ENCODE data around the gene TNS1.

The TNS1 gene

GRCh38 chr2:217993138-217993537 is 9.7 kb downstream of the TNS1 start:
- Histone ChIP-seq H3K4me1 (ENCODE audit: insufficient read depth, low read length, poor library complexity, severe bottlenecking) (no peaks in the 10 kb centered on the region), H4K20me1 (ENCODE audit: insufficient read depth, low read length, poor library complexity, severe bottlenecking) (no peaks in the 10 kb centered on the region), H3K4me2 (ENCODE audit: low read depth, low read length, poor library complexity, severe bottlenecking) (no peak overlapping the region), H3K4me3 (ENCODE audit: low read length, poor library complexity, severe bottlenecking) (no peak overlapping the region), H3K9ac (ENCODE audit: low read depth, low read length, poor library complexity, severe bottlenecking) (no peak overlapping the region), H3K36me3 (ENCODE audit: insufficient read depth, low read length) (no peaks in the 10 kb centered on the region), H3K9me3 (ENCODE audit: insufficient read depth, low read depth, low read length) (no peaks in the 10 kb centered on the region), H3K9me2 (replicated peaks; ENCODE audit: low read depth, low read length) (no peaks in the 10 kb centered on the region), H2AFZ (ENCODE audit: low read length) (no peak overlapping the region), H3F3A (ENCODE audit: low read depth) (no peaks in the 10 kb centered on the region), H3K27me3 (ENCODE audit: insufficient read depth, low read length, poor library complexity, severe bottlenecking) (no peaks in the 10 kb centered on the region), H3K79me2 (ENCODE audit: insufficient read depth, low read length) (no peaks in the 10 kb centered on the region)
- no peak for TF ChIP-seq EZH2phosphoT487 (IDR thresholded peaks at IDR 0.05; ENCODE audit: borderline replicate concordance)
- no peak for TF ChIP-seq CTCF (conservative IDR thresholded peaks at IDR 0.05; ENCODE audit: low read length)

- H2AFZ ChIP-seq (ENCODE audit: low read length): no peak overlapping the region
- TF ChIP-seq EZH2phosphoT487 (IDR thresholded peaks at IDR 0.05; ENCODE audit: borderline replicate concordance) (no peak), CTCF (conservative IDR thresholded peaks at IDR 0.05; ENCODE audit: low read length) (no peak)
- H3K9ac ChIP-seq (ENCODE audit: low read depth, low read length, poor library complexity, severe bottlenecking): no peak overlapping the region
- H3K4me2 ChIP-seq (ENCODE audit: low read depth, low read length, poor library complexity, severe bottlenecking): no peak overlapping the region
- no peaks in the 10 kb centered on the region for H3K4me1 ChIP-seq (ENCODE audit: insufficient read depth, low read length, poor library complexity, severe bottlenecking)
- no peaks in the 10 kb centered on the region for H3F3A ChIP-seq (ENCODE audit: low read depth)
- no peaks in the 10 kb centered on the region for H3K79me2 ChIP-seq (ENCODE audit: insufficient read depth, low read length)
- H3K27me3 ChIP-seq (ENCODE audit: insufficient read depth, low read length, poor library complexity, severe bottlenecking): no peaks in the 10 kb centered on the region
- H3K36me3 ChIP-seq (ENCODE audit: insufficient read depth, low read length): no peaks in the 10 kb centered on the region
- no peak overlapping the region for H3K4me3 ChIP-seq (ENCODE audit: low read length, poor library complexity, severe bottlenecking)
- no peaks in the 10 kb centered on the region for H4K20me1 ChIP-seq (ENCODE audit: insufficient read depth, low read length, poor library complexity, severe bottlenecking)
- H3K9me2 ChIP-seq (replicated peaks; ENCODE audit: low read depth, low read length): no peaks in the 10 kb centered on the region
- no peaks in the 10 kb centered on the region for H3K9me3 ChIP-seq (ENCODE audit: insufficient read depth, low read depth, low read length)
Measured at GRCh38 chr2:217992061-217992460, 10.7 kb downstream of the TNS1 start.

GRCh38 chr2:217990791-217991465 is 11.9 kb downstream of the TNS1 start:
- Histone ChIP-seq H3K9me3 (ENCODE audit: insufficient read depth, low read depth, low read length) (no peaks in the 10 kb centered on the region), H4K20me1 (ENCODE audit: insufficient read depth, low read length, poor library complexity, severe bottlenecking) (no peaks in the 10 kb centered on the region), H3K9me2 (replicated peaks; ENCODE audit: low read depth, low read length) (no peaks in the 10 kb centered on the region), H3K4me2 (ENCODE audit: low read depth, low read length, poor library complexity, severe bottlenecking) (no peak overlapping the region), H3K4me1 (ENCODE audit: insufficient read depth, low read length, poor library complexity, severe bottlenecking) (no peaks in the 10 kb centered on the region), H3K36me3 (ENCODE audit: insufficient read depth, low read length) (no peaks in the 10 kb centered on the region), H3K27me3 (ENCODE audit: insufficient read depth, low read length, poor library complexity, severe bottlenecking) (no peaks in the 10 kb centered on the region), H2AFZ (ENCODE audit: low read length) (no peak overlapping the region), H3K4me3 (ENCODE audit: low read length, poor library complexity, severe bottlenecking) (no peak overlapping the region), H3F3A (ENCODE audit: low read depth) (no peaks in the 10 kb centered on the region), H3K9ac (ENCODE audit: low read depth, low read length, poor library complexity, severe bottlenecking) (no peak overlapping the region), H3K79me2 (ENCODE audit: insufficient read depth, low read length) (no peaks in the 10 kb centered on the region)
- TF ChIP-seq CTCF (conservative IDR thresholded peaks at IDR 0.05; ENCODE audit: low read length) (no peak), EZH2phosphoT487 (IDR thresholded peaks at IDR 0.05; ENCODE audit: borderline replicate concordance) (no peak)

All from Loucy (cell line).